HG02970 (cell line): ENCODE data around the gene EHF.
"Not testable (repeated sequence)": the region's sequence is repeated elsewhere in the genome, so short reads cannot be mapped to it uniquely, and the experiment has no call there.

Experiments
- ATAC-seq: cut with Tn5 transposase; IDR thresholded peaks from one replicate; pipeline ENCODE4 v1.9.1; 2021; ENCODE audit warnings: mild to moderate bottlenecking, moderate library complexity, moderate number of reproducible peaks; ENCODE audit not compliant: unreplicated experiment, low FRiP score

Gene EHF

GRCh38 chr11:34620820-34621792 is at the start of gene EHF:
Gene EHF, plus strand, starts transcription at chr11:34621093. Its CDS starts 21,538 bp downstream, at chr11:34642631.
- ATAC-seq = no peak

GRCh38 chr11:34573537-34573936 is 47.4 kb upstream of the EHF start:
- no peak for ATAC-seq

- ATAC-seq = no peak
Observed at GRCh38 chr11:34575261-34575660, 45.6 kb upstream of the EHF start.

- ATAC-seq = no peak
Observed at GRCh38 chr11:34575671-34576070, 45.2 kb upstream of the EHF start.

- no peak for ATAC-seq
Observed at GRCh38 chr11:34576331-34576730, 44.6 kb upstream of the EHF start.

- ATAC-seq = no peak
Observed at GRCh38 chr11:34583818-34584217, 37.1 kb upstream of the EHF start.

- no peak for ATAC-seq
Observed at GRCh38 chr11:34585304-34585734, 35.6 kb upstream of the EHF start.

- peak; percentile 67 for ATAC-seq
Observed at GRCh38 chr11:34585735-34586487, 35.0 kb upstream of the EHF start.

- no peak for ATAC-seq
Observed at GRCh38 chr11:34586488-34587281, 34.2 kb upstream of the EHF start.

GRCh38 chr11:34587282-34587677 is 33.6 kb upstream of the EHF start:
- no peak for ATAC-seq

GRCh38 chr11:34588023-34588422 is 32.9 kb upstream of the EHF start:
- no peak for ATAC-seq

GRCh38 chr11:34588701-34589100 is 32.2 kb upstream of the EHF start:
- no peak for ATAC-seq

GRCh38 chr11:34589177-34589576 is 31.7 kb upstream of the EHF start:
- not testable (repeated sequence) for ATAC-seq

- ATAC-seq = no peak
Observed at GRCh38 chr11:34593085-34593484, 27.8 kb upstream of the EHF start.

- ATAC-seq = no peak
Observed at GRCh38 chr11:34594603-34595002, 26.3 kb upstream of the EHF start.

- no peak for ATAC-seq
Observed at GRCh38 chr11:34595391-34595790, 25.5 kb upstream of the EHF start.

GRCh38 chr11:34595960-34596644 is 24.8 kb upstream of the EHF start:
- ATAC-seq = no peak

- no peak for ATAC-seq
Observed at GRCh38 chr11:34599406-34599945, 21.4 kb upstream of the EHF start.

- no peak for ATAC-seq
Observed at GRCh38 chr11:34600339-34601084, 20.4 kb upstream of the EHF start.
